ENCODE measurements around the gene CDAN1.
"Not testable (repeated sequence)": the region's sequence is repeated elsewhere in the genome, so short reads cannot be mapped to it uniquely, and the experiment has no call there.

DNA sequence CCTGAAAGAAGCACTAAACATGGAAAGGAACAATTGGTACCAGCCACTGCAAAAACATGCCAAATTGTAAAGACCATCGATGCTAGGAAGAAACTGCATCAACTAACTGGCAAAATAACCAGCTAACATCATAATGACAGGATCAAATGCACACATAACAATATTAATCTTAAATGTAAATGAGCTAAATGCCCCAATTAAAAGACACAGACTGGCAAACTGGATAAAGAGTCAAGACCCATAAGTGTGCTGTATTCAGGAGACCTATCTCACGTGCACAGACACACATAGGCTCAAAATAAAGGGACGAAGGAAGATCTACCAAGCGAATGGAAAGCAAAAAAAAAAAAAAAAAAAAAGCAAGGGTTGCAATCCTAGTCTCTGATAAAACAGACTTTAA, 29.2 kb upstream of the CDAN1 start:
- TF ChIP-seq CTCF (IDR thresholded peaks at IDR 0.05; ENCODE audit: extremely low read depth in 1 of 2, insufficient read depth in 1 of 2, low read depth in 1 of 2, low read length in 2 of 2); EZH2 (IDR thresholded peaks at IDR 0.05; ENCODE audit: borderline replicate concordance, low read depth, low read length, severe bottlenecking); JUN (IDR thresholded peaks at IDR 0.05; ENCODE audit: borderline replicate concordance, insufficient read depth, insufficient read length, low read depth); POLR2AphosphoS5 (IDR thresholded peaks at IDR 0.05; ENCODE audit: insufficient read depth, low read depth, low read length); GATA2 (IDR thresholded peaks at IDR 0.05; ENCODE audit: insufficient read depth, insufficient read length, low read depth, low read length); POLR2A (IDR thresholded peaks at IDR 0.05; ENCODE audit: low read depth, low read length): not testable (repeated sequence)
